Ovary (tissue), 3 donors: ENCODE results near the gene KCNJ3.

Experiments used
- POLR2A ChIP-seq: fragments of 450-650 bp; IDR thresholded peaks from one replicate; pipeline ENCODE4 v1.6.1; 2017; ENCODE audit warnings: antibody characterized with exemption, mild to moderate bottlenecking, moderate library complexity
- TF ChIP-seq, protein P1 (sequence below), 3 donors: fragments of 450-650 bp in 2 of 3; fragments of 200-600 bp in 1 of 3; IDR thresholded peaks; one replicate each; pipeline versions ENCODE4 v1.5.1 to v1.8.0; 2016 to 2022; ENCODE audit warnings: antibody characterized with exemption in 3 of 3, mild to moderate bottlenecking in 1 of 3
- donor health status: DM: no; HTN: no; CAD: no.

DNA sequence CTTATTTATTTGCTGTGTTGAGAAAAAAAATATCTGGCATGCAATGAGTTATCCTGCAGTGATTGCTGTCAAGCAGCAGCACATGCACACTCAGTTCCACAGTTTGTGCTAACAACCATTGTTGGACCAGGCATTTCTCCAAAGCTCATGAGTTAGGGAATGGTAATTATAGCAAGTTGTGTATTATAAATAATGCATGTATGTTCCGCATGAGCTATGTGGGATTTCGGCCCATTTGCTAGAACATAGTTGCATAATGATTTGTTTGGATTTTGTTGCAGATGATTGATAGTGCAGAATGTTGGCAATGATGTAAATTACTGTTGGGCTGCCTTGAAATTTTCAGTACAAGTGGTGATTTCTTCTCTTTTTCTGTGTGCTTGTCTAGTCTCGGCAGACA is 10.7 kb downstream of the KCNJ3 start:
- TF ChIP-seq POLR2A = no peak
- TF ChIP-seq, protein P1, sequence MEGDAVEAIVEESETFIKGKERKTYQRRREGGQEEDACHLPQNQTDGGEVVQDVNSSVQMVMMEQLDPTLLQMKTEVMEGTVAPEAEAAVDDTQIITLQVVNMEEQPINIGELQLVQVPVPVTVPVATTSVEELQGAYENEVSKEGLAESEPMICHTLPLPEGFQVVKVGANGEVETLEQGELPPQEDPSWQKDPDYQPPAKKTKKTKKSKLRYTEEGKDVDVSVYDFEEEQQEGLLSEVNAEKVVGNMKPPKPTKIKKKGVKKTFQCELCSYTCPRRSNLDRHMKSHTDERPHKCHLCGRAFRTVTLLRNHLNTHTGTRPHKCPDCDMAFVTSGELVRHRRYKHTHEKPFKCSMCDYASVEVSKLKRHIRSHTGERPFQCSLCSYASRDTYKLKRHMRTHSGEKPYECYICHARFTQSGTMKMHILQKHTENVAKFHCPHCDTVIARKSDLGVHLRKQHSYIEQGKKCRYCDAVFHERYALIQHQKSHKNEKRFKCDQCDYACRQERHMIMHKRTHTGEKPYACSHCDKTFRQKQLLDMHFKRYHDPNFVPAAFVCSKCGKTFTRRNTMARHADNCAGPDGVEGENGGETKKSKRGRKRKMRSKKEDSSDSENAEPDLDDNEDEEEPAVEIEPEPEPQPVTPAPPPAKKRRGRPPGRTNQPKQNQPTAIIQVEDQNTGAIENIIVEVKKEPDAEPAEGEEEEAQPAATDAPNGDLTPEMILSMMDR (IDR thresholded peaks at IDR 0.05) = no peak
